Measurements from ENCODE around the gene DOC2B. TPM values are rescaled to one million over a fixed set of nuclear protein-coding genes. Genes with fewer than 3 reads are reported as not detected.
"Not testable (repeated sequence)": the region's sequence is repeated elsewhere in the genome, so short reads cannot be mapped to it uniquely, and the experiment has no call there.

DOC2B gene
- total and polyA plus RNA-seq, 7 donors: 1.7 to 6.3 (median 3.3) TPM

- DNase-seq (no peak), ATAC-seq (no peak)
- intact Hi-C loops (cut with DNase I): no loop called here
- H3K9me3 ChIP-seq: no peaks in the 10 kb centered on the region
- no peak overlapping the region for H3K27ac ChIP-seq
- H3K4me1 ChIP-seq: no peaks in the 10 kb centered on the region
- H3K36me3 ChIP-seq (ENCODE audit: insufficient read depth in 1 of 2, low read depth in 1 of 2): peaks cover 0 to 1% of the 10 kb centered on the region in 2 donors
- WGBS, 3 donors: 64 to 73% (median 69%) methylated on average over 2 of the region's 2 CpGs
- H3K4me3 ChIP-seq: no peak overlapping the region
- no peak for TF ChIP-seq CTCF (IDR thresholded peaks at IDR 0.05)
- no peaks in the 10 kb centered on the region for H3K27me3 ChIP-seq (ENCODE audit: insufficient read depth in 3 of 3, low read length in 2 of 3)
These were observed 35.2 kb upstream of the DOC2B start for GRCh38 chr17:216625-217024.

- peak; percentile 55 to 82 for DNase-seq
- H3K9me3 ChIP-seq; H3K27ac ChIP-seq; H3K4me3 ChIP-seq; intact Hi-C loops (cut with DNase I); H3K27me3 ChIP-seq (ENCODE audit: insufficient read depth in 3 of 3, low read length in 2 of 3); H3K36me3 ChIP-seq (ENCODE audit: insufficient read depth in 1 of 2, low read depth in 1 of 2); H3K4me1 ChIP-seq: not testable (repeated sequence)
- 32 to 61% (median 41%) methylated on average over 21 to 24 of the region's 29 CpGs for WGBS, 3 donors
- peak in 3 of 4 donors; percentile 76 to 91 (median 84) for ATAC-seq
These were observed 34.4 kb upstream of the DOC2B start for GRCh38 chr17:215563-216478.

GRCh38 chr17:214881-215331, 33.5 kb upstream of the DOC2B start:
- H3K27ac ChIP-seq: no peak overlapping the region
- peak in 1 of 2 donors; percentile 65 for DNase-seq
- intact Hi-C loops (cut with DNase I): no loop called here
- no peak overlapping the region for H3K4me3 ChIP-seq
- no peaks in the 10 kb centered on the region for H3K4me1 ChIP-seq
- WGBS, 3 donors: 71 to 92% (median 72%) methylated on average over 10 of the region's 10 CpGs
- peaks cover 0 to 3% of the 10 kb centered on the region in 2 donors for H3K36me3 ChIP-seq (ENCODE audit: insufficient read depth in 1 of 2, low read depth in 1 of 2)
- ATAC-seq: peak in 3 of 4 donors; percentile 50 to 68 (median 64)
- H3K27me3 ChIP-seq (ENCODE audit: insufficient read depth in 3 of 3, low read length in 2 of 3): no peaks in the 10 kb centered on the region
- TF ChIP-seq CTCF (IDR thresholded peaks at IDR 0.05): no peak
- H3K9me3 ChIP-seq: no peaks in the 10 kb centered on the region

GRCh38 chr17:213286-214105, 32.0 kb upstream of the DOC2B start:
- Histone ChIP-seq H3K9me3 (no peaks in the 10 kb centered on the region), H3K4me1 (no peaks in the 10 kb centered on the region), H3K4me3 (no peak overlapping the region), H3K27ac (no peak overlapping the region), H3K36me3 (ENCODE audit: insufficient read depth in 1 of 2, low read depth in 1 of 2) (peaks cover 0 to 3% of the 10 kb centered on the region in 2 donors), H3K27me3 (ENCODE audit: insufficient read depth in 3 of 3, low read length in 2 of 3) (no peaks in the 10 kb centered on the region)
- intact Hi-C loops (cut with DNase I): no loop called here
- no peak for TF ChIP-seq CTCF (IDR thresholded peaks at IDR 0.05)
- no peak for DNase-seq
- 92 to 94% (median 92%) methylated on average over 25 of the region's 25 CpGs for WGBS, 3 donors
- ATAC-seq: no peak

GRCh38 chr17:210402-210801, 29.0 kb upstream of the DOC2B start:
- intact Hi-C loops (cut with DNase I): no loop called here
- Histone ChIP-seq H3K27me3 (ENCODE audit: insufficient read depth in 3 of 3, low read length in 2 of 3) (no peaks in the 10 kb centered on the region), H3K4me1 (no peaks in the 10 kb centered on the region), H3K4me3 (no peak overlapping the region), H3K9me3 (no peaks in the 10 kb centered on the region), H3K27ac (no peak overlapping the region), H3K36me3 (ENCODE audit: insufficient read depth in 1 of 2, low read depth in 1 of 2) (peaks cover 0 to 3% of the 10 kb centered on the region in 2 donors)
- no peak for DNase-seq
- ATAC-seq: no peak
- 90 to 97% (median 93%) methylated on average over 8 of the region's 8 CpGs for WGBS, 3 donors
- TF ChIP-seq CTCF (IDR thresholded peaks at IDR 0.05): no peak
